AML-193 (cell line): ENCODE data around the gene SLC39A6.
"Not testable (repeated sequence)": the region's sequence is repeated elsewhere in the genome, so short reads cannot be mapped to it uniquely, and the experiment has no call there.

ENCODE experiments used
- DNase-seq, 2 experiments: peaks; one replicate each; lab custom pipeline; 2025; lab: John Stamatoyannopoulos, UW

SLC39A6 gene

GRCh38 chr18:36132756-36133155 is 3.6 kb upstream of the SLC39A6 start:
- DNase-seq: no peak

GRCh38 chr18:36131692-36132483 is 2.7 kb upstream of the SLC39A6 start:
- no peak for DNase-seq

- peak in 1 of 2 experiments; percentile 21 for DNase-seq
These were observed 1.9 kb upstream of the SLC39A6 start for GRCh38 chr18:36130883-36131653.

GRCh38 chr18:36130039-36130831 is 1.1 kb upstream of the SLC39A6 start:
- DNase-seq: no peak

GRCh38 chr18:36128907-36129299 is 237 bp downstream of the SLC39A6 start:
- DNase-seq: no peak

GRCh38 chr18:36128530-36128870 is 640 bp downstream of the SLC39A6 start:
- no peak for DNase-seq

GRCh38 chr18:36127836-36128529 is 1.2 kb downstream of the SLC39A6 start:
- no peak for DNase-seq

GRCh38 chr18:36126668-36127067 is 2.5 kb downstream of the SLC39A6 start:
- DNase-seq: no peak

GRCh38 chr18:36124841-36125240 is 4.3 kb downstream of the SLC39A6 start:
- no peak for DNase-seq

- DNase-seq: no peak
These were observed 8.8 kb downstream of the SLC39A6 start for GRCh38 chr18:36120297-36120696.

- DNase-seq: not testable (repeated sequence)
These were observed 12.4 kb downstream of the SLC39A6 start for GRCh38 chr18:36116771-36117170.

GRCh38 chr18:36114738-36115137 is 14.4 kb downstream of the SLC39A6 start:
- DNase-seq: no peak

- DNase-seq: no peak
These were observed 14.9 kb downstream of the SLC39A6 start for GRCh38 chr18:36114251-36114650.

GRCh38 chr18:36112302-36112701 is 16.8 kb downstream of the SLC39A6 start:
- no peak for DNase-seq

GRCh38 chr18:36109737-36110136 is 19.4 kb downstream of the SLC39A6 start:
- DNase-seq: no peak

GRCh38 chr18:36108601-36109000 is 20.5 kb downstream of the SLC39A6 start:
- no peak for DNase-seq

- no peak for DNase-seq
These were observed 20.9 kb downstream of the SLC39A6 start for GRCh38 chr18:36108196-36108595.

GRCh38 chr18:36107477-36107876 is 21.7 kb downstream of the SLC39A6 start:
- no peak for DNase-seq

GRCh38 chr18:36104749-36105148 is 24.4 kb downstream of the SLC39A6 start:
- DNase-seq: no peak

GRCh38 chr18:36101943-36102342 is 27.2 kb downstream of the SLC39A6 start:
- no peak for DNase-seq

GRCh38 chr18:36099311-36099710 is 29.8 kb downstream of the SLC39A6 start:
- DNase-seq: no peak

- DNase-seq: no peak
These were observed 32.2 kb downstream of the SLC39A6 start for GRCh38 chr18:36096955-36097354.
